Right cardiac atrium (tissue), 5 donors: ENCODE measurements around the gene ARL8B. TPM values are rescaled to one million over a fixed set of nuclear protein-coding genes. Genes with fewer than 3 reads are reported as not detected.
"Not testable (repeated sequence)": the region's sequence is repeated elsewhere in the genome, so short reads cannot be mapped to it uniquely, and the experiment has no call there.

ENCODE experiments used
- ATAC-seq, 2 donors: fragments of 200-7000 bp; cut with Tn5 transposase; one replicate each; pipeline versions ENCODE4 v1.8.0 to v1.9.1; 2020; ENCODE audit warnings: moderate library complexity in 2 of 2, mild to moderate bottlenecking in 1 of 2
- DNase-seq, 3 donors: peaks; one replicate each; pipeline ENCODE4 v3.0.0-alpha.2; 2020
- H3K27ac ChIP-seq: one replicate; pipeline ENCODE4 v1.5.1; 2013; ENCODE audit warnings: mild to moderate bottlenecking, low read length, control low read depth, moderate library complexity
- H3K27me3 ChIP-seq: one replicate; pipeline ENCODE4 v1.6.1; 2013; ENCODE audit not compliant: control insufficient read depth, insufficient read depth
- H3K4me1 ChIP-seq: one replicate; pipeline ENCODE4 v1.6.1; 2013; ENCODE audit warnings: low read length; ENCODE audit not compliant: control insufficient read depth, insufficient read depth
- H3K4me3 ChIP-seq: one replicate; pipeline ENCODE4 v1.5.1; 2013; ENCODE audit warnings: low read length, control low read depth
- H3K9me3 ChIP-seq: one replicate; pipeline ENCODE4 v1.6.1; 2013; ENCODE audit warnings: low read length; ENCODE audit not compliant: control insufficient read depth
- whole genome bisulfite sequencing: extraction: QIAGEN DNeasy Blood & Tissue Kit; methylation state at CpG from one replicate; pipeline ENCODE4 v1.1.7; 2013; 5-methylcytosine and 5-hydroxymethylcytosine counted together
- intact Hi-C, 4 donors: fragments of 100-400 bp; cut with DNase I; formaldehyde crosslinking; loops; one replicate each; pipeline versions ENCODE4 v1.11.0 to v1.14.0; 2022 to 2023
- polyA plus RNA-seq: library from polyadenylated mRNA; stranded (reverse); fragments of 200-250 nt; gene quantifications from one replicate; pipeline ENCODE4 v1.2.3, GENCODE V29; 2013
- total RNA-seq, 4 donors: library from RNA; stranded (reverse); fragmentation: NEBNext Ultra II Directional; extraction: Animal tissue kit (Norgen Biotek cat#: 25700); gene quantifications; one replicate each; pipeline ENCODE4 v1.2.1, GENCODE V29; 2021
- donor health status: healthy with polysubstance abuse.
- donor health status: DM: no; HTN: yes; CAD: no.
- donor health status: DM: no; HTN: no; CAD: no.
- donor health status: DM: no; HTN: yes; CAD: no; lungs with severe emphysema.
- donor health status: DM: yes; HTN: yes; CAD: no.

The ARL8B gene
- total and polyA plus RNA-seq, 5 donors, result 49.1 to 67.8 (median 59.9) TPM

DNA sequence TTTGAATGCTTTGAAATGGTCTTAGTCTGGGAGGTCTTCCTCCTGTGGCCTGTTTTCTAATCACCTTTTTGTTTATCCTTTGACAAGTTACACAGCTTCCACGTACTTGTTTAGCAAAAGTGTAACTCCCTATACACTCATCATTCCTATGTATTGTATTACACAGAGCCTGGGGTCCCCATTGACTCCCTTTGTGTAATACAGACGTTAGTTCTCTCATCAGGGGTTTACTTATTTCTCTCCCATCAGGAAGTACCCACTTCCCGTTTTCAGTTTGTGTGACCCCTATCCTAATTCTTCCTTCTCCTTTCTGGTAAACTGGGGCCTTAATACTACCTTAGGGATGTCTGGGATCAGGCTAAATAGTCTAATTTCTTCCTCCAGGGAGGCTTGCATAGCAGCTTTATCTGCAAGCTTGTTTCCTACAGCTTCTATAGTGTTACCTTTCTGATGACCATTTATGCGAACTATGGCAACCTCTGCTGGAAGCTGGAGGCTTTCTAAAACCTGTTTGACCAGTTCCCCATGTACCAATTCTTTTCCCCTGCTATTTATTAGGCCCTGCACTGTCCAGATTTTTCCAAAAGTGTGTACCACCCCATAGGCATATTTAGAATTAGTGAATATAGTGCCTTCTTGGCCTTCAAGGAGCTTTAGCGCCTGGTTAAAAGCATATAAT is 22.4 kb downstream of the ARL8B start:
- intact Hi-C loops, result no loop called here
- no peaks in the 10 kb centered on the region for H3K27me3 ChIP-seq
- WGBS, result 85% methylated on average over 5 of the region's 5 CpGs
- H3K27ac ChIP-seq, result no peak overlapping the region
- no peak overlapping the region for H3K4me3 ChIP-seq
- peaks cover 7% of the 10 kb centered on the region for H3K4me1 ChIP-seq
- DNase-seq (no peak), ATAC-seq (no peak)
- no peaks in the 10 kb centered on the region for H3K9me3 ChIP-seq

DNA sequence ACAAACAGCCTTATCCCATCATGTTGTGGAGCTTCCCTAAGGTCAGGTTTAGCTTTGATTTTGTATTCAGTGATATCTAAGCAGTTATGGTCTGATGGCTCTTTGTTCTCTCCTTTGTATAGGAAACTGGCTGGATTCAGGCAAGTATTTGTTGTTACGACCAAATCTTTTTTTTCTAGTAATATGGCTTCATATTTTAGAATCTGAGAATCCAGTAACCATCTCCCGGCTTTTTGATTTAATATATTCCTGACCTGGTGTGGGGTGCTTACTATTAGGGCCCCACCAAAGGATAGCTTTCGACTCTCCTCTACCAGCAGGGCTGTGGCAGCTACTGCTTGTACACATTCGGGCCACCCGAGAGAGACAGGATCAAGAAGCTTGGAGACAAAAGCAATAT is 23.0 kb downstream of the ARL8B start:
- DNase-seq (no peak), ATAC-seq (no peak)
- 96% methylated on average over 5 of the region's 5 CpGs for WGBS
- Histone ChIP-seq H3K4me3 (no peak overlapping the region), H3K9me3 (no peaks in the 10 kb centered on the region), H3K27me3 (no peaks in the 10 kb centered on the region), H3K4me1 (peaks cover 7% of the 10 kb centered on the region), H3K27ac (no peak overlapping the region)
- intact Hi-C loops, result no loop called here

DNA sequence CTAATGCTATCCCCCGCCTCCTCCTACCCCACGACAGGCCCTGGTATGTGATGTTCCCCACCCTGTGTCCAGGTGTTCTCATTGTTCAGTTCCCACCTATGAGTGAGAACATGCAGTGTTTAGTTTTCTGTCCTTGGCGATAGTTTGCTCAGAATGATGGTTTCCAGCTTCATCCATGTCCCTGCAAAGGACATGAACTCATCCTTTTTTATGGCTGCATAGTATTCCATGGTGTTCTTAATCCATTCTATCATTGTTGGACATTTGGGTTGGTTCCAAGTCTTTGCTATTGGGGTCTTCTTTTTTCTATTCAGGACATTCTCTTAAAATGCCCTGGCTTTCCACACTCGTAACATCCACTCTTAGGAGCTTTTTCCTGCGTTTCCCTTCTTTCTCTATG is 25.1 kb downstream of the ARL8B start:
- H3K4me3 ChIP-seq, H3K27me3 ChIP-seq, H3K27ac ChIP-seq, DNase-seq, H3K4me1 ChIP-seq, ATAC-seq, H3K9me3 ChIP-seq, intact Hi-C loops: not testable (repeated sequence)
- WGBS, result 88% methylated on average over 5 of the region's 5 CpGs

DNA sequence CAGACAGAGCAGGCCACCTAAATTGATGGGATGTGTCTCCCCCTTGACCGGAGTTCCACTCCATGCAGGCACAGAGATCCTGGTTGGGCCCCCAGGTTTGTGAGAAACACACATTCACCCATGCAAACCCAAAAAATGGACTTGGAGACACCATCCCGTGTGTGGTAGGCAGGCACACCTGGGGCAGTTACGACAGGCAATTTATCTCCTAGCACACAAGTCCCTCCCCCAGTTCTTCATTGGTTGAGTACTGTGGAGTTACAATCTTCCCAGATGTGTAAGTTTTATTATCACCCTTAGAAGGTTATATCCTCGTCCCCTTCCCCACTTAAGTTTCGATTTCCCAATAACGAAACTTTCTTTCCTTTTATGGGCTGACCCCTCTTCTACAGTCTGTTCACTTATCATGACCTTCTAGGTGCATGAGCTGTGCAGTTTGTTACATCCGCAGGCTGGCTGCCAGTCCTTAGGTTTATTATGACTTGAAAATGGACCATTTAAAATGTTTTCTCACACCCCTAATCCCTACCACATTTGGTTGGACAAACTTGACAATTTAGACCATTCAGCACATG is 27.3 kb downstream of the ARL8B start:
- peak in 1 of 2 donors; percentile 25 for ATAC-seq
- 94% methylated on average over 7 of the region's 7 CpGs for WGBS
- intact Hi-C loops, result no loop called here
- H3K4me1 ChIP-seq, result peaks cover 5% of the 10 kb centered on the region
- no peaks in the 10 kb centered on the region for H3K27me3 ChIP-seq
- H3K27ac ChIP-seq, result no peak overlapping the region
- no peaks in the 10 kb centered on the region for H3K9me3 ChIP-seq
- no peak for DNase-seq
- H3K4me3 ChIP-seq, result no peak overlapping the region

DNA sequence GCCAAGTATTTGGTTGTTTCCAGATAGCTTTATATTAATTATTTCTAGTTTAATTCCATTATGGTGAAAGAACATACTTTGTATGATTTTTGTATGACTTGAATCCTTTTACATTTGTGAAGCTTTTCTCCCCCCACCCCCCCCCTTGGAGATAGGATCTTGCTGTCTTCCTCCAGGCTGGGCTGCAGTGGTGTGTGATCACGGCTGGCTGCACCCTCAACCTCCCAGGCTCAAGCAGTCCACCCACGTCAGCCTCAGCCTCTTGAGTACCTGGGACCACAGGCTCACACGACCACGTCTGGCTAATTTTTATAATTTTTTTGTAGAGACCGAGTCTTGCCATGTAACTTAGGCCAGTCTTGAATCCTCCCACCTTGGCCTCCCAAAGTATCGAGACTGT is 29.5 kb downstream of the ARL8B start:
- peaks cover 5% of the 10 kb centered on the region for H3K4me1 ChIP-seq
- H3K4me3 ChIP-seq, result no peak overlapping the region
- no peak overlapping the region for H3K27ac ChIP-seq
- H3K27me3 ChIP-seq, result no peaks in the 10 kb centered on the region
- intact Hi-C loops, result no loop called here
- no peak for DNase-seq
- H3K9me3 ChIP-seq, result no peaks in the 10 kb centered on the region
- 93% methylated on average over 6 of the region's 6 CpGs for WGBS
- ATAC-seq, result no peak

DNA sequence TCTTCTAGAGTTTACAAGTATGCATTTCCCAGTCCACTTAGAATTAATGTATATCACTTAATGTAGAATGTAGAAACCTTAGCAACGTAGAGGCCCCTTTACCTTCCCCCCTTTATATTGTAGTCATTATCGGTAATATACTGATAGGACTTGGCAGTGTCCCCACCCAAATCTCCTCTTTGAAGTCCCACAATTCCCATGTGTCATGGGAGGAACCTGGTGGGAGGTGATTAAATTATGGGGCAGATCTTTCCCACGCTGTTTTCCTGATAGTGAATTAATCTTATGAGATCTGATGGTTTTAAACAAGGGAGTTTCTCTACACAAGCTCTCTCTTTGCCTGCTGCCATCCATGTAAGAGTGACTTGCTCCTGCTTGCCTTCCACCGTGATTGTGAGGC is 31.0 kb downstream of the ARL8B start:
- no peaks in the 10 kb centered on the region for H3K9me3 ChIP-seq
- intact Hi-C loops, result no loop called here
- DNase-seq, result no peak
- no peak overlapping the region for H3K27ac ChIP-seq
- ATAC-seq, result no peak
- H3K27me3 ChIP-seq, result no peaks in the 10 kb centered on the region
- WGBS, result 79% methylated on average over 4 of the region's 4 CpGs
- peaks cover 5% of the 10 kb centered on the region for H3K4me1 ChIP-seq
- no peak overlapping the region for H3K4me3 ChIP-seq

DNA sequence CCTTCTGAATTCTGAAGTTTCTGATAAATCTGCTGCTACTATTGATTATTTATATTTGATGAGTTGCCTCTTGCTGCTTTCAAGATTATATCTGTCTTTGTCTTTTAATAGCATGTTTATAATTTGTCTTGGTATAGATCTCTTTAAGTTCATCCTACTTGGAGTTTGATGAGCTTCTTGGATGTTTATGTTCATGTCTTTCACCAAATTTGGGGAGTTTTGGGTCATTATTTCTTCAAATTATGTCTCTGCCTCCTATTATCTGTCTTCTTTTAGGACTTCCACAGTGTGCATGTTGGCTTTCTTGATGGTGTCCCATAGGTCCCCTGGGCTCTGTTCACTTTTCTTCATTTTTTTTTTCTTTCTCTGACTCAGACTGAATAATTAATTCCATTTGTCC is 33.1 kb downstream of the ARL8B start:
- H3K27ac ChIP-seq, result no peak overlapping the region
- ATAC-seq, result no peak
- intact Hi-C loops, result no loop called here
- no peaks in the 10 kb centered on the region for H3K9me3 ChIP-seq
- H3K4me1 ChIP-seq, result peaks cover 3% of the 10 kb centered on the region
- H3K27me3 ChIP-seq, result no peaks in the 10 kb centered on the region
- DNase-seq, result no peak
- no peak overlapping the region for H3K4me3 ChIP-seq

DNA sequence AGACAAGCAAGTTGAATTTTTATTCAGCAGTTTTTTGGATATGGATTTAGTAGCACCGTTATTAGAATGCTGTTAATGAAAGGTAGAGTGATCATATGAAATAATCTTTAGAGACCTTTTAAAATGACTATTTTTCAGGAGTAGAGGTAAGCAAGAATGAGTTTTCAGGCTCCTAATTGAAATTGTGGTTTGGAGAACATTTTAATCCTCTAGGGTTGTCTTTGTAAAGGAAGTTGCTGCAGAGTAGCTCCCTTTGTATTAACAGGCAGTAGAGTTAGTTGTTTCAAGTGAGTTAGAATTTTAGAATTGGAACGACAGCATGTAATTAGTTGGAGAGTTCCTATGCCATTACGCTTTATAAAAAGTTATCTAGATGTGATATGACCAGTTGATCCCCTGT is 38.2 kb downstream of the ARL8B start:
- Histone ChIP-seq H3K4me1 (peaks cover 8% of the 10 kb centered on the region), H3K4me3 (no peak overlapping the region), H3K9me3 (no peaks in the 10 kb centered on the region), H3K27me3 (no peaks in the 10 kb centered on the region), H3K27ac (no peak overlapping the region)
- DNase-seq (no peak), ATAC-seq (no peak)
- intact Hi-C loops, result no loop called here
- WGBS, result 68% methylated on average over 3 of the region's 3 CpGs

DNA sequence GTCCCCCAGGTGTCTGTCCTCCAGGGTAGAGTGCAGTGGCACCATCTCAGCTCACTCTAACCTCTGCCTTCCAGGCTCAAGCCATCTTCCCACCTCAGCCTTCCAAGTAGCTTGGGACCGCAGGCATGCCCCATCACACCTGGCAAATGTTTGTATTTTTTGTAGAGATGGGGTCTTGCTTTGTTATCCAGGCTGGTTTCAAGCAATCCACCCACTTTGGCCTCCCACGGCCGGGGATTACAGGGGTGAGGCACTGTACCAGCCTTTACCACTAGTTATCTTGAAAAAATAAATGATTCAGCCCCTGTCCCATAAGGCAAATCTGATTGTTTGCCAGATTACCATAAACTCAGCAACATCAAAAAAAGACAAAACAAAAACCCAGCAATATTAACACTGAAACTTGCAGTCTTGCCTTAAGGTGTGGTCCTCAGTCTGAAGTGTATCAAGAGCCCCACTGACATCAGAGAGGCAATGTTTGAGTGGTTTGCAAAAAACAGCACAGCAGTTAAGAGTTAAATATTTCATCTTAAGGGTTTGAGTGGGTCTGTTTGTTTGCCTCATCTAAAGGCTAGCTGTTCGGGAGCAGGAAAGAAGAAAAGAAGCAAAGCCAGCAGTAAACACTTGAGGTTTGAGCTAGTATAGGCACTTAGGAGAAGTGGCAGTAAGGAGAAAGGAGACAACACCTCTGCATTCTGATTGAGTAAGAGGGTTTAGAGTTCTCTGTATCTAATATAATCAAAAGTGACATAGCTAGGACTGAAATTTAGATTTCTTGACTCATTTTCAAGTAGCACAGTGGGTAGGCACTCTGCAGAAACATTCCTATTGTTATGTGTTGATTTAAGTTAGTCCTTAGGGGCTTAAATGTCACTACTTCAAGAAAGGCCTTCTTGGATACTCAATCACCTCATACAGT is 39.1 kb downstream of the ARL8B start:
- H3K27ac ChIP-seq, result no peak overlapping the region
- intact Hi-C loops, result no loop called here
- WGBS, result 64% methylated on average over 4 of the region's 4 CpGs
- H3K4me1 ChIP-seq, result peaks cover 8% of the 10 kb centered on the region
- H3K27me3 ChIP-seq, result no peaks in the 10 kb centered on the region
- no peak overlapping the region for H3K4me3 ChIP-seq
- H3K9me3 ChIP-seq, result no peaks in the 10 kb centered on the region
- no peak for DNase-seq
- peak; percentile 17 to 36 for ATAC-seq

DNA sequence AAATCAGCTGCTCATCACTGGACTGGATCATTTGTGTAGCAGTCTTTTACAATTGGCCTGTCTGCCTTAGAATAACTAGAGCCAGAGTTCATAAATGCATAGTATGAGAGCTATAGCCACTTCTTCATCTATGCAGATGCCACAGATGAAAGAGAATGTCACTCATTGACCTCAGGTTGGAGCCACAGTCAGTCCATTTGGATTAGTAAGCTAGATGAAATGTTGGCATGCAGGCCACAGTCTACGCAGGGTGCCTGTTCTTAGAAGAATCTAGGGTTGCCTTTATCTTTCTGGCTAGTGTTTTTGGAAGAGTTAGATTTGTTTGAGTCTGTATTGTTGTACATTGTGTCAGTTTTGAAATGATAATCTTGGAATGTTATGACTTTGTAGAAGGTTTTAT is 40.0 kb downstream of the ARL8B start:
- DNase-seq (no peak), ATAC-seq (peak; percentile 42 to 66)
- Histone ChIP-seq H3K27me3 (no peaks in the 10 kb centered on the region), H3K4me3 (no peak overlapping the region), H3K4me1 (peaks cover 8% of the 10 kb centered on the region), H3K9me3 (no peaks in the 10 kb centered on the region), H3K27ac (no peak overlapping the region)
- intact Hi-C loops, result no loop called here
- WGBS, result 46% methylated on average over 1 of the region's 1 CpG

DNA sequence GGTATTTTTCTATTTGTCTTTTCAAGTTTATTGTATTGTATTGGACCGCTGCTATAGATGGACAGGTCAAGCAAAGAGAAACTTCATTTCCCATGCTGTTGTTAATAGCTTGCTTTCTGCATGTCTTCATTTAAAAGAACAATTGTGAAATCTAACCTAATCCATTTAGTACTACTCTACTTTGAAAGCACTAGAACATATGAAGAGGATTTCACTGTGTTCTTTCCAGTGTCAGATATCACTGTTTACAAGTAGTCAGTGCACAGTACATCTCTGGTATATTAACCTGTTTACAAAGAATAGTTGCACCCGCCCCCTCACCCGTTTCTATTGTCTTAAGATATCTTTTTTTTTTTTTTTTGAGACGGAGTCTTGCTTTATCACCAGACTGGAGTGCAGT is 43.6 kb downstream of the ARL8B start:
- DNase-seq (no peak), ATAC-seq (no peak)
- no peak overlapping the region for H3K27ac ChIP-seq
- WGBS, result 76% methylated on average over 4 of the region's 4 CpGs
- intact Hi-C loops, result no loop called here
- no peaks in the 10 kb centered on the region for H3K27me3 ChIP-seq
- no peak overlapping the region for H3K4me3 ChIP-seq
- H3K4me1 ChIP-seq, result peaks cover 5% of the 10 kb centered on the region
- H3K9me3 ChIP-seq, result no peaks in the 10 kb centered on the region
